ENCODE data around the gene SMG6.

SMG6 gene

DNA sequence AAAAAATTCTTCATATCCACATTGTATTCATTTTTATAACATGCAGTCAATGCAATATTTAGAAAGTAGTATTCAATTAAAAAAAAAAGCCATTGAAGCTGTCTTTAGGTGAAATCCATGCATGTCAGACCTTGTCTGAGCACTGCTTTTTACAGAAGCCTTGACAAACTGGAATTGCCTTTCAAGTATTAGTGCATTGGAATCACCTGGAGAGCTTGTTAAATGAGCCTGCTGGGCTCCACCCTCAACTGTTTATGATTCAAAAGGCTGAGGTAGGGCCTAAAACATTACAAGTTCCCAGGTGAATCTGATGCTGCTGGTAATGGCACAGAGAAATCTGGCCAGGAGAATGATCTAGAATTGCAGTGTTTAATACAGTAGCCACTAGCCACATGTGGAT lies 162.9 kb downstream of the SMG6 start:
- no peak overlapping the region for H3K27ac ChIP-seq
- no peak for TF ChIP-seq ZFX (IDR thresholded peaks at IDR 0.05; ENCODE audit: borderline replicate concordance)
- TF ChIP-seq, protein P1, sequence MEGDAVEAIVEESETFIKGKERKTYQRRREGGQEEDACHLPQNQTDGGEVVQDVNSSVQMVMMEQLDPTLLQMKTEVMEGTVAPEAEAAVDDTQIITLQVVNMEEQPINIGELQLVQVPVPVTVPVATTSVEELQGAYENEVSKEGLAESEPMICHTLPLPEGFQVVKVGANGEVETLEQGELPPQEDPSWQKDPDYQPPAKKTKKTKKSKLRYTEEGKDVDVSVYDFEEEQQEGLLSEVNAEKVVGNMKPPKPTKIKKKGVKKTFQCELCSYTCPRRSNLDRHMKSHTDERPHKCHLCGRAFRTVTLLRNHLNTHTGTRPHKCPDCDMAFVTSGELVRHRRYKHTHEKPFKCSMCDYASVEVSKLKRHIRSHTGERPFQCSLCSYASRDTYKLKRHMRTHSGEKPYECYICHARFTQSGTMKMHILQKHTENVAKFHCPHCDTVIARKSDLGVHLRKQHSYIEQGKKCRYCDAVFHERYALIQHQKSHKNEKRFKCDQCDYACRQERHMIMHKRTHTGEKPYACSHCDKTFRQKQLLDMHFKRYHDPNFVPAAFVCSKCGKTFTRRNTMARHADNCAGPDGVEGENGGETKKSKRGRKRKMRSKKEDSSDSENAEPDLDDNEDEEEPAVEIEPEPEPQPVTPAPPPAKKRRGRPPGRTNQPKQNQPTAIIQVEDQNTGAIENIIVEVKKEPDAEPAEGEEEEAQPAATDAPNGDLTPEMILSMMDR (IDR thresholded peaks at IDR 0.05), result no peak

DNA sequence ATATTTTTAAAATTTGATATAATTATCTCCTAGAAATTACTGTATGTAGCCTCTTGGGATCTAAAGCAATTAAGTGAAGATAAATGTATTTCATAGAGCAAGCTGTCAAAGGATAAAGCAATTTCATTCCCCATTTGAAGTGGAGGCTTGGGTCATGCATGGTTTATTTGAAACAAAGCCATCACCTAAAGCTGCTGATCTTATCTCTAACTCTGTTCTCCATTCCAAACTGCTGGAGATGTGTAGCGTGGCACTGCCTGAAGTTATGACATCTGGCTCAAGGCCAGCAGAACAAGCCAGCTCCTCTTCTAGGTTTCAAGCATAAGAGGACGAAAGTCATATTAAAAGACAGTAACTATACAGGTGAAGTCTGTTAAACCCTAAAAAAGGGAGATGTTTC lies 164.8 kb downstream of the SMG6 start:
- H3K27ac ChIP-seq, result peak overlapping the region; percentile 40
- TF ChIP-seq, protein P1 (IDR thresholded peaks at IDR 0.05), result no peak
- TF ChIP-seq ZFX (IDR thresholded peaks at IDR 0.05; ENCODE audit: borderline replicate concordance), result no peak

DNA sequence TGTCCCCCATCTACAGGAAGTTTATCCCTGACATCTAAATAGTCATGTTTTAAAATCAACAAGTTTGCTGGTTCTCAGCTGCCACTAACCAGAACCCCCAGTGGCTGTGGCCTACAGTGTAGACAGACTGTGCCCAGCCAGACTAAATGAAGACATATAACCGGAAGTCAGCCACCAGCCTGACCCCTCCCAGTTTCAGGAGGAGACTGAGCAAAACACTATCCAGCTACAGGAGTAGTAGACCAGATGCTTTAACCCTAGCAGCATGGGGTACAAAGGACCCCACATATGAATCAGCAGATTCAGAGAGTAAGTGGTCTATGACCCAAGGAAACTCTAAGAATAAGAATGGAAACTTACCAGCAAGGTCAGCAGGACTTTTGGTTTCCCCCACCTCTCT lies 165.3 kb downstream of the SMG6 start:
- peak overlapping the region; percentile 40 for H3K27ac ChIP-seq
- TF ChIP-seq ZFX (IDR thresholded peaks at IDR 0.05; ENCODE audit: borderline replicate concordance), result no peak
- TF ChIP-seq, protein P1 (IDR thresholded peaks at IDR 0.05), result no peak

DNA sequence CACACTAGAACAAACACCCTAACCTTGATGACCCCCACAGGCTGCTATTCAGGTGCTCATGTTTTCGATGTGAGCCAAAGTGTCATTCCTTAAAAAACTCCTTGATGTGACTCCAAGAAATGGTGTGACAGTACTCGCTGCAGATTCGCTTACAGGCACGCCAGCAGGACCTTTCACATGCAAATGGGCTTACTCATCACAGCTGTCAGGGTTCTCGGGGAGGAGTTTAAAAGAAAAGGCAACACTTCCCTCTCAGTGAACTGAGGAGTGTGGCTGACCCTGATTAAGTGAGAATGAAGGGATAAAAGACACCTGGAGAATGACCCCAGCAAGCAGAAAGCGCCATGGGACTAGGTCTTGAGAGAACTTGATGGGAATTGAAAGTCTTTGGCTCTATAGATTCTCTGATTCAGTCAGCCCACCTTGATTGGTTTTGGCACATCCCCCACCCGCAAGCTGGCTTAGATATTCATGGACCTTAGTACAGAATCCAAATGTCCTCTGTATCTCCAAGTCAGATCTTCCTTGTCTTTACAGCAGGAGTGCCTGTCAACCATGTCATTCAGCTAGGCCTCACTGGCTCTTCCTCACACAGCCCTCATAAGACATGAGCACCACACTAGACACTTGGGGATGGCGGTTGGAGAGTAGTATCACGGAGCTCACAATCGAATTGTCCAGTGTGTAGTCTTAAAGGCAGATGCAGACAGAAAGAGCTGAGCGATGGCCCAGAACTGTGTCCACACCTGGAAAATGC lies 166.1 kb downstream of the SMG6 start:
- H3K27ac ChIP-seq, result 0 out of 2 replicates have a peak overlapping the region, but pooled peaks have one; percentile 40

DNA sequence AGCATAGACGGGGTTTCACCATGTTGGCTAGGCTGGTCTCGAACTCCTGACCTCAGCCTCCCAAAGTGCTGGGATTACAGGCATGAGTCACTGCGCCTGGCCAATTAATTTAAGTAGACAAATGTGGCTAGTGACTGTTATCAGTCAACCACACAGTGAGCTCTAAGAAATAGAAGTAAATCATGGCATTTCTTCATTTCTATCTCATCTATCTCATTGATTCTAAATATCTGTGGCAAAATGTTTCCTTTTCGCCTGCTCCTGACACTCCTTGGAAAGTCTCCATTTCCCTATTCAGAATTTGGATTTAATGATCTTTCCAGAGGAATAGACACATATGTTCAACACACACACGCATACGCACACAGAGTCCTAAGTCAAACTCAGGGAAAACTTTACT lies 167.3 kb downstream of the SMG6 start:
- no peak overlapping the region for H3K27ac ChIP-seq
- TF ChIP-seq, protein P1 (IDR thresholded peaks at IDR 0.05), result no peak
- TF ChIP-seq ZFX (IDR thresholded peaks at IDR 0.05; ENCODE audit: borderline replicate concordance), result no peak

More for the DNA sequence above, 166.1 kb downstream of the SMG6 start:
- no peak for TF ChIP-seq ZFX (IDR thresholded peaks at IDR 0.05; ENCODE audit: borderline replicate concordance)
- TF ChIP-seq, protein P1 (IDR thresholded peaks at IDR 0.05), result no peak

DNA sequence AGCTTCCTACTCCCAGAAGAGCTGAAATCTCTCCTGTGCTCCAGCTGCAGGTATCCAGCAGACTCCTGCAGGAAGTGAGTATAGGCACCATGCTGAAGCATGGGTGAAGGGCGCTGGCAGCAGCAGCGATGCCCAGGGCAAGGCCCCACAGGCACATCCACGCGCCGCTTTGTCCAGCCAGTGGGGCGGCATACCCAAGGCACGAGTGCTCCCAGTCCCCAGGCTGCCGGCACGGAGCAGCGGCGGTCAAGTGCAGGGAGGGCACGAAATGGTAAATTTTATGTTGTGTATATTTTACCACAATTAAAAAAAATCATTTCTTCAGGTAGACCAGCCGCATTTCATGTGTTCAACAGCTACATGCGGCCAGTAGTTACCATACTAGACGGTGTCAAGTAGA lies 175.6 kb downstream of the SMG6 start:
- no peak overlapping the region for H3K27ac ChIP-seq
- TF ChIP-seq ZFX (IDR thresholded peaks at IDR 0.05; ENCODE audit: borderline replicate concordance), result no peak
- TF ChIP-seq, protein P1 (IDR thresholded peaks at IDR 0.05), result no peak

DNA sequence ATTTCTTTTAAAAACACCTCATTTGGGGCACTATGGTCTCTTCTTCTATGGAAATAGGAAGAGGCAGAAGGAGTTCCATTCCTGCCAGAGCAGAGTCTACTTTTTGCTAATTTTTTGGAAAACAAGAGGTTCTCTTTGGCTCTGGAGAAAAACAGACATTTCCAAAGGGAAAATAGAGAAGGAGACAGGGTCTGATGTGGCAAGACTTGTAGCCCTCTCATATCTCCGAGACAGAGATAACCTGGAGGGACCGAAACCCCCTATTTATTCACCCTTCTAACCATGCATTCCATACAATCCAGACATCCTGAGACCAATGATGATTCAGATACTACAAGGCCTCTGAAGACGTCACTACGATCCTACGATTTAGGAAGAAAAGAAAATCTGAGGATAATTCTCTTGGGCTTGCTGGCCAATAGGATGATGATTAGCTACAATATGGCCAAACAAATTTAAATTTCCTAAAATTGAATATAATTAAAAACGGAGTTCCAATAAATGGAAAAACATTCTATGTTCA lies 178.5 kb downstream of the SMG6 start:
- no peak overlapping the region for H3K27ac ChIP-seq
- no peak for TF ChIP-seq ZFX (IDR thresholded peaks at IDR 0.05; ENCODE audit: borderline replicate concordance)
- TF ChIP-seq, protein P1 (IDR thresholded peaks at IDR 0.05), result no peak

All from 22Rv1 (cell line).